HG03095 (cell line): ENCODE data around the gene PLEKHG3.

ENCODE experiments used
- ATAC-seq: cut with Tn5 transposase; IDR thresholded peaks from one replicate; pipeline ENCODE4 v1.9.1; 2021; ENCODE audit warnings: moderate library complexity; ENCODE audit not compliant: unreplicated experiment

PLEKHG3 gene

DNA sequence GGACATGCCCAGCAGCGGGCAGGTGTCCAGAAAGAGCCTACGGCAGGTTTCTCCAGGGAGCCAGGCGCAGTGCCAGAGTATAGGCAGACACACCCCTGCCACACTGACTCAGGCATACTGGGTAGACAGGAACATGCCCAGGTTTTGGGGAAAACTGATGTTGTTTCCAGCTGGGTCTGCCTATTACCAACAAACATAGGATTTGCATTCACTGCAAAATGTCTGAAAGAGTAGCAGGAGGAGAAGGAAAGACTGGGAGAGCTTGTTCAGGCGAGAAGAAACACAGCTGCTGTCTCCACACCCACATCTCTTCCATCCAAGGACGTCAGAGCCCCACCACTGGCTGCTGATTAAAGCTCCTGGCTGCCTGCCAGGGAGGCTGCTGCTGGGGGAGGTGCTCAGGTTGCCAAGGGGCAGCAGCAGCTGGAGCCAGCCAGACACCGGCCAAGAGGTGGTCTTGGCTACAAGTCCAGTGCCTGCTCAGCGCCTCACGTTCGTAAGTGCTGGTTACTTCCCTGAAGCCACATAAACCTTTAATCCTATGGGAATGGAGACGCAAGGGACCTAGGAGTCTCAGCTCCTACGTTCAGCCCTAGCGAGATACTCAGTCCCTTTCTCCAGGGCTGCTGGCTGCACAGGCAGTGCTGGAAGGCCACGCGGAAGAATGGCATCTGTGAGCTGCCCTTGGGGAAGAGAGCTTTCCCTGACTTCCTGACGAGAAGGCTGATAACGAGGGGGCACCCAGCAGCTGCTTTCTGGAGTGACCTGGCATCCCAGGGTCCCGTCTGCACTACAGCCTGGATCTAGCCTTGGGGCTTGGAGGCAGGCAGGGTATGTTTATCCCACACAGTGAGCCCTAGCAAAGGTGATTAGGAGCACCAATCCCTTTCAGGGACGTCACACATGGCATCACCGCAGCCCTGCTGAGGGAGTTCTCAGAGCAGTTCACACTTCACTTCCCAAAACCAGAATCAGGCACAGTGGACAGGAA lies 58.1 kb downstream of the PLEKHG3 start:
- no peak for ATAC-seq

DNA sequence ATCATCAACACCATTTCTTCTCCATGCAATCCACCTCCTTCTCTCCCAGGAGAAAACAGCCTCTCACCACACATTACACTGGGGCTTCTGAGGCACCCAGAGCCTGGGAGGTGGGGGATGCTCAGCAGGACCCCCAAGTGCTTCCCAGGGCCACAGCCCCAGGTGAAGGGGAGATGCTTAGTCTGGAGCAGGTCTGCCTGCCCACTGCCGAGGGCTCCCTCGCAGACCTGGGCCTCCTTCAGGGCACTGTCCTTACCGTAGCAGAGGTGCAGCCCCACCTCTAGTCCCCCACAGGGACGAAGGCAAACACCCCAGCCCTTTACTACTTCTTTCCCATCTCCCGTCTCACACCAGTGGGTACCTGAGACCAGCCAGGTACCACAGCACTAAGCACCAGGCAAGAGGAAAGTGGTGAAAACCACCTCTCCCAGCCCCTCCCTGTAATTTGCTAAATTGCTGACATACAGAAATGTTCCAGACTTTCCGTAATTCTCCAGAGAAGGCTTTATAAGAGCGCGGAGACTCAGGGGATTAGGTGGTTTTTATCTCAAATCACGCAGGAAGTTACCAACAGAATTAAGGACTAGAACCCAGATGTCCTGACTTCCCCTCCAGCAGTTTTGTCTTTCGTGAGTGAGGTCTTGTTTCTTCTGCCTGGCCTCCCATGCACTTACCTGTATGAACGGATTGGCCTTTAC lies 59.0 kb downstream of the PLEKHG3 start:
- no peak for ATAC-seq

DNA sequence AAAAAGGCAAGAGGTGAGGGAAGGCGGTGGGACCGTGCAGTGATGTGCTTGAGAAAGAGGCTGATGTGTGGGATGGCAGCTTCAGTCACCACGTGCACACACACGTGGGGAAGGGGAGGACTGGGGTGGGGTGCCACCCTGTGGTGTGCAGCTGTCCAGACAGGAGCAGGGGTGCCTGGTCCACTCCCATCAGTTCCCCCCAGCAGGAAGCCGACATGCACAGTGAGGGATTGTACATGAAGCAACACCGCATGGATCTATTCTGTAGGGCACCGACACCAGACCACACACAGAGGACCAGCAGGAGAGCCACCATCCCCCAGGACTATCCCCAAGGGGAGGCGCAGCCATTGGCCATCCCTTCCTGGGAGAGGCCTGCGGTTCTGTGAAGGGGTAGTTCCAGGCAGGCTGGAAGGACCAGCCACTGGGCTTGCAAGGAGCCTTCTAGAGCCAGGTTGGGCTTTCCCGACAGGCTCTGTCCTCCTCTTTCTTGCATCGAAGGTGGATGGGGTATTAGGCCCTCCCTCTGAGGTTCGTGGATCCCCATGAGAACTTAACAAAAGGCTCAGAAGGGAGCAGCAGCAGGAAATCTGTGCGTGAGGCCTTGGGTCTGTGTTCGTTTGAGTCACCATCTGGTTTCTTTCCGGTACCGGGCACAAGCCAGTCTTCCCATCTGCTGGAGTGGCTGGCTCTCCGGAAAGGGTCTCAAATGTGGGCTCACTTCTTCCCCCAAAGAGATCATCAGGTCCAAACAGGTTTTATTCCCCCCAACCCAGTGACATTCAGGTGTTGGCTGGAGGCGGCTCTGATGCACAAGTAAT lies 59.8 kb downstream of the PLEKHG3 start:
- ATAC-seq = no peak

DNA sequence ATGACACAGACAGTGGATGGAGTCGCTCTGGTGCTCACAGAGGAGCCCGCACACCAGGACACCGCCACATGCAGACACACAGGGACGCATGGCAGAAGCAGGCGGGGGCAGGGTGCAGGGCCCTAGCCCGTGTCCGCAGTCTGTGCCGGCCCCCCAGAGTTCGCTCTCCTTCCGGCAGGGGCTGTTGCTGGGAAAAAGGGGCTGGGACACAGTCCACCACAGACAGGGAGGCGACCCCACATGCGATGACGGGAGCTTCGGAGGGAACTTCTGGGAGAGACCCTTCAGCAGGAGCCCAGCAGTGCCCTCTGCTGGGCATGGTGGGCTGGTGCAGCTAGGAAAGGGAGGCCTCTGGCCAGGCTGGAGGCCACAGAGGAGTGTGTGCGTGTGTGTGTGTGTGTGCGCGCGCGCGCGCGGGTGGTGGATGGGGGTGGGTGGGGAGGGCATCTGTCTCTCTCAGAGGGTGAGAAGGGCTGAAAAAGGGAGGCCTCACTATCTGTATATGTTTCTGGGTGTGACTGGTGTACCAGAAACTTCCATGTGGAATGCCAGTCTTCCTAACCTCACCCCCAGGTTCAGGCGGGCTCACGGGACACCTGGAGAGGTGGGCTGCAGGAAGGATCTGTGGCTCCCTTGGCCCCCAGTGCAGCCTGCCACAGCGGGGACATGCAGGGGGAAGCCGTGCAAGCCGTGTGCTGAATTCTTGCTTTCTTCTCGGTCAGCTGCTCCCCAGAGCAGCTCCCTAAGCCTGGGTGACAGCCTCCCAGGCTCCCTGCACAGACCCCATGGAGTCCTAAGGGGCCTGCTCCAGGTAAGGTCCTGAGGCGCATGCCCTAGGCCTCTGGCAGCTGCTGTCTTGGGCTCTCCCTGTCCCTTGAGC lies 60.7 kb downstream of the PLEKHG3 start:
- peak; percentile 52 for ATAC-seq

DNA sequence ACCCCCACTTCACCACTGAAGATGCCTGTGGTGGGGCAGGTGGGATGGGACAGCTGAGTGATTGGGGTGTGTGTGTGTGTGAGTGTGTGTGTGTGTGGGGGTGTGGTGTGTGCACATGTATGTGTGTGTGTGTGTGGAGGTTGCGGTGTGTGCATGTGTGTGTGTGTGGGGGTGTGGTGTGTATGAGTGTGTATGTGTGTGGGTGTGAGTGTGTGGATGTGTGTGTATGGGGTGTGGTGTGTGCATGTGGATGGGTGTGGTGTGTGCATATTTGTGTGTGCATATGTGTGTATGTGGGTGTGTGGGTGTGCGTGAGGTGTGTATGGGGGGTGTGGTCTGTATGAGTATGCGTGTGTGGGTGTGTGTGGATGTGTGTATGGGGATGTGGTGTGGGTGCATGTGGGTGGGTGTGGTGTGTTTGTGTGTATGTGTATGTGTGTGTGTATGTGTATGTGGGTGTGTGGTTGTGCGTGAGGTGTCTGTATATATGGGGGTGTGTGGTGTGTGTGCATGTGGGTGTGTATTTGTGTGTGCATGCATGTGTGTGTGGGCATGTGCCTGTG lies 61.6 kb downstream of the PLEKHG3 start:
- no peak for ATAC-seq

DNA sequence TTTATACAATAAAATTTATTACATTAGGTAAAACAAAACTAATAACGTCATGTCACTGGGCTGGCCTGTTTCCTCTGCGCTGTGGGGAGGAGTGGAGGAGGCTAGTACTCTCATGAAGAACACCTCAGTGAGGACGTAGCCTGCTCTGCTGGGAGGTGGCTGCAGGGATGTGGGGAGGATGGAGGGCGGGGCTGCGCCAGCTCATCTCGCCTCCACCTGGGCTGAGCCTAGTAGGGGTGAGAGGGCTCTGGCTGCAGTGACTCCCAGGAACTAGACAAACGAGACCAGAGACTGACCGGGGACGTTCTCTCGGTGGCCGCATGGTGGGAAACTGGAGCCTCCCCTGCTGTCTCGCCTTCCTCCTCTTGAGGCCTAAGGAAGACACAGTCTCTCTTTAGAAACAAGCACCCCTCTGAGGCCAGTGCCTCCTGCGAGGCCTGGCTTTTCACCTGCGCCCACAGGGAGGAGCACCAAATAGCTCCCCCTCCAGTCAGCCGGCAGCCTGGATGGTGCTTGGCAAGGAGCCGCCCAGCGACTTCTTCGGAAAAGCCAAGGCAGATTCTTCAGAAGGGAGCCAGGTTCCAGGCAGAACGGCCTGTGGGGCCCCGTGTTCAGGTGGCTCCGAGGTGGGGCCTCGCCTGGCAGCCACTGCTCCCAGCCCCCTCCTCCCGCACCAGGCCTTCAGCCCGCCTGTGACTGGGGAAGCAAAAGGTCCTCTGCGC lies 62.4 kb downstream of the PLEKHG3 start:
- no peak for ATAC-seq

DNA sequence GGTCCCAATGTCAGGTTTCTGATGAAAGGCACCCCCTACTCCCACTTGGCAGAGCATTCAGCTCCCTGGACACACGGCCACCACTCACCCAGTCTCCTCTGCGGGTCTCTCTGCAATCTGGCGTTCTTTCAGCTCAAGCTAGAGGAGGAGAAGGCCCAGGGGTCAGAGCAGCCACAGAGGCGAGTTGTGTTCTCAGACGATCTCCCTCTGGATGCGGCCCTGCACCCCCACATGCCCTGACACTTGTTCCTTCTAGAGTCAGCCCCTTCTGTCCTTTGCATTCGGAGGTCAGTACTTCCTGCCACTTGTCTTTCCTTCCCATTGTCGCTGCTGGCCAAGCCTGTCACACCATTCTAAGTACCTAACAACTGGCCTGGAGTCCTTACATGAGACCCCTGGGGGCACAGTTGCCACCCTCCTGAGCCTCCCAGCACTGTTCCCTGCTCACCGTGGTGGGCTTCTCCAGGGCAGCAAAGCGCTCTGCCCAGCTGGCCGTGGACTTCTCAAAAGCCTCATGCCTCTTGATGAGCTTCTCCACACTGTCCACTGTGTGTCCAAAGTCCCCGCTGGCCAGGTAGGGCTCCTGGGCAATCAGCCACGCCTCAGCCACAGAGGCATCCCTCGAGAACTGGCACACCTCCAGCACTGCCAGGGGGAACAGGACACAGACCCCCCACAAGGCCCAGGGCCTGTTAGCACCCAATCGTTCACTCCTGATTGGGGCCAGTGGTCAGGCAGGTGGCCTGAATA lies 63.2 kb downstream of the PLEKHG3 start:
- no peak for ATAC-seq

DNA sequence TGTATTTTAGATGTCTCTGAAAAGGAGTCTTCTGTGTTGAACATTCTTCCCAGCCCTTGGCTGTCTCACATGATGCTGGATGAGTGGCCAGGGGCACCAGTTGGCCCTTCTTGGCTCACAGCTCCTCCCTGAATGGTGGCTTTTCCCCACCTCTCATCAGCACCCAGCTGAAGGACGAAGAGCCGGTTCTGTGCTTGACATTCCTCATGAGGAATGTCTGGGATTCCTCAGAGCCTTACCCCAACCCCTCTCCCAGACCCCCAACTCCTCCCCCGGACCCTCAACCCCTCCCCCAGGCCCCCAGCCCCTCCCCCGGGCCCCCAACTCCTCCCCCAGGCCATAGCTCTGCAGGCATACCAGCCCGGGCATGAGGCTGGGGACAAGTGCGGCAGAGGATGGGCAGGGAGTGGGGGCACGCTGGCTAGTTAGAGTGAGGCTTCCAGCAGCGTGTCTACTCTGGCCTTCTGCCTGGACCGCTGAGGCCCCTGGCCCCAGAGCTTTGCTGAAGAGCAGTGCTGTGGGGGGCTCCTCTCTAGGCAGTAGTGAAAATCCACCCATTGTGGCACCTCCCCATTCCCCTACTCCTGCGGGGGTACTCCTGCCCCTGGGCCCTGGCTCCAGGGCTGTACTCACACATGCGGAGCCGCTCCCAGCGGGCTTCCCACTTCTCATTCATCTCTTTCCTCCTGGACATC lies 64.3 kb downstream of the PLEKHG3 start:
- ATAC-seq = no peak

DNA sequence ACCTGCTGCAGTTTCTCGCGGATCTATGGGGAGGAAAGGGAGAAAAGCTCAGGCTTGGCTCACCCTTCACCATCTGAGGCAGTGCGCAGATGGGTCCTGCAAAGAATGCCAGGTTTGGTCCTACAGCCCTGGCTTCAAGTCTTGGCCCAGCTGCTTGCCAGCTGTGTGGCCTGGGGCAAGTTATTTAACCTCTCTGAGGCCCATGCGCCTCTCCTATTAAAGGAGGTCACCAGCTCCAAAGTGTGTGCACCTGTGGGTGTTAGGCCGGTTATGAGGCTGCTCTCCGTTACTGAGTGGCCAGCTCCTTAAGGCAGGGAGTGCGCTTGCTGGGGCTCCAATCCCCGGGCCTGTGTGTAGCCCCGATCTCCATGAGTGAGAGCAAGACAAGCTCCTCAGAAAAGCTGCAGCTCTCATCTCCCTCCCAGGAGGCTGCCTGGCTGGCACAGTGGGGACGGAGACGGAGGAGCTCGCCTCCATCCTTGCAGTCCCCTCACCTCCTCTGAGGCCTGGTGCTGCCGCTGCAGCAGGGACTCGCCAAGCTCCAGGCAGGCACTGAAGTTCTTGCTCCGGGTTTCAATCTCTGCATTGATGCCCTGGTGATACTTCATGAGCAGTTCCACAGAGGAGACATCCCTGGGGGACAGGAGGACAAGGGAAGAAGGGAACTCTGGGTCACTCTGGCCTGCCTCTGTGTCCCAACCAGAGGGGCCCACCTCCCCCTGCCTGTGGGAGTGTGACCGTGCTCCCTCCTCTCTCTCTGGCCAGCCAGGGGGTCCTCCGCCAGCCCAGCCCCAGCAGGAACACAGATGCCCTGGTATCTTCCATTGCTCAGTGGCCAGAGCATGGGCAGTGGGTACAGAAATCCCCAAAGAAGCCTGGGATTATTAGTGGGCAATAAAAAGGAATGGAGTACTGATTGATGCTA lies 65.1 kb downstream of the PLEKHG3 start:
- no peak for ATAC-seq

DNA sequence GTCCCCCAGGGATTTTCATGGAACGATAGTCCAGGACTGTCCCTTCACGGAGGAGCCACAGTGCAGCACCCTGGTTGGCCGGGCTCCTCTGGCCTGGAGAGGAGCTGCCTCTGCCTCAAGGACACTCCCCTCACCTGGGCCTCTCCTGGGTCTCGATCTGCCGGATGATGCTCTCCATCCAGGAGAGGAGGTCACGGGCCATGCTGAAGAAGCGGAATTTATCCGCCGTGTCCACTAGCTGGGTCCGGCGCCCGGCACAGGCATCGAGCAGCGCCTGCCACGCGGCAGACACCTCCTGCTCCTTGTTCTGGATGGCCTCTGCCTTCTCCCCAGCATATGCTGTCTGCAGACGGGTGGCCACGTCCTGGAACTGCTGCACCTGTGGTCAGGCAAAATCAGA lies 66.5 kb downstream of the PLEKHG3 start:
- ATAC-seq = no peak

DNA sequence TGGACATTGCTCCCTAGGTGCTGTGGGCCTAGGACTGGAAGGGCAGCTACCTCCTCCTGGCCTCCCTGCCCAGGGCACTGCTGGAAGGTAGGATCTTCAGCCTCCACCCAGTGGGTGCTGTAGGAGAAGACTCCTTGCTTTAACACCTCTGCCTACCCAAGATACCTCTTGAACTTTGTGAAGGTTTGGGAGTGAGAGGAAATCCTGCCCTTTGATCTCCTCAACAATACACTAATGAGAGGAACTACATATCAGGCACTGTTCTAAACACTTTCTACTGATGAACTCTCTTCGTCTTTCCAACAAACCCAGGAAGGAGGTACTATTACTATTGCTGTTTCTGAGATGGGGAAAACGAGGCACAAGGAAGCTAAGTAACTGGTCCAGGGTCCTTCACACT lies 66.9 kb downstream of the PLEKHG3 start:
- ATAC-seq = no peak

DNA sequence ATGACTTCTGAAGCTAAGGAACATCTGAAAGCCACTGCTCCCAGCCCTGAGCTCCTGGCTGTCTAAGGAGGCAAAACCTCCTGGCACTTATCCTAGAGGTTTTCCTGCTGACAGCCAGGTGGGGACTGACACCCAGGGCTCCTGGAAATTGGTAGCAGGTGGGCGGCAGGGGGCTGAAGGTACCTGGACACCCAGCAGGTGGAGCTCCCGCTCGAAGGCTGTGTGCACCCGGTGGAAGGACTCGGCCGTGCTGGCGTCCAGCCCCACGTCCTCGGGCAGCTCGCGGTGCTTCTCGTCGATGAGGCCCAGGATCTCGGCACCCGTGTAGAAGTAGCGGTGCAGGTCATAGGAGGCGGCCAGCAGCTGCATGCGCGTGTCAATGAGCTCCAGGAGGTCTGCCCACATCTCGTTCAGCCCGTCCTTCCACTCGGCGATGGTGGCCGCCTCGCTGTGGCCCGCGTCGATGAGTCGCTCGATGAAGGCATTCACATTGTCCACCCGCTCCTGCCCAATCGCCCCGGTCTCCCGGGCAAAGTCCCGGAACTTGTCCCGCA lies 68.2 kb downstream of the PLEKHG3 start:
- ATAC-seq = no peak

DNA sequence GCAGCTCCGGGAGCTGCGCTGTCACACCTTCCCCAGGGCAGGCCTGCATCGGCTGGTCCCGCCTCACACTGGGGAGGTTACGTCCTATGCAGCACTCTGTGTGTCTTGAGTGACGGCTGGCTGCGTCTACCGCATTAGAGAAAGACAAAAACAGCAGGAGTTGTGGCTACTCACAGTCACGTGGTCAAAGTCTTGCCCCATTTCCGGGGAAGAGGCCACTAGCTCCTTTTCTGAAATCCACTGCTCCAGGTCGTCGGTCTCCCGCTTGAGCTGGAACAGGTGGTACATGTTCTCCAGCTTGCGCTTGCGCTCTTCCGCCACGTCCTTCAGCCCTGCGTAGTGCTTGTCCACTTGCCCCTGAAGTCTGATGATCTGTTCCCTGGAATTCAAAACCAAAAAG lies 68.8 kb downstream of the PLEKHG3 start:
- ATAC-seq = no peak

DNA sequence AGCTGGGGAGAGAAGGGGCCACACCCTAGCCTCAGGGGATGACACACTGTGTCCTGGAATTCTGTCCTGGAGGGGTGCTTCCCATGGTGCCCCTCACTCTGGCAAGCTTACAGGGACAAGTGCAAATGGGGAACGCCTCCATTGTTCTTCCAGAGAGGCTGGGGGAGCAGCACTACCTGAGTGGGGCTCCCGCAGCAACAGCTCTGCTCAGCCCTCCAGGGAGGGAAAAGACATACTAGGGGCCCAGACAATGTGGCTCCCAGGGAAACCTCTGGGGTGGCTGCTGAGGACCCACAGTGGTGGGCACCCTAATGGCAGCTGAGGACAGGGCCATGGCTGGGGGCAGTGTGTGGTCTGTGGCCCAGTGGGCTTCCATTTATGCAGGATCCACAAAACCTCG lies 69.4 kb downstream of the PLEKHG3 start:
- ATAC-seq = no peak

DNA sequence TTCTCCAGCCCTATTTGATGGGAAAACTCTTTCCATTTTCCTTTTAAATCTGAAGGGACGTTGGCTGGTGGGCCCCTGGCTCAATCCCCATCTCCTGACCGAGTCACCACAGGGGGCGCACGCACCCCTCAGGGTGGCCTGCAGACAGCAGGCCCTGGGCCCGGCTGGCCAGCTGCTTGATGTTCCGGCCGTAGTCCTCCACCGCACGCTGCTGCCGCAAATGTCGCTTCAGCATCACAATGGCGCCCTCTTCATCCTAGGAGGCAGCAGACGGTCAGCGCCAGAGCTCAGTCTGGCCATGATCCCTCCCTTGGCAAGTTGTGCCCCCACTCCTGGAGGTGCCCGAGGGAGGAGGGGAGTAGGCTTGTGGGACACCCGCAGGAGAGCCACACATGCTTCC lies 70.0 kb downstream of the PLEKHG3 start:
- no peak for ATAC-seq

DNA sequence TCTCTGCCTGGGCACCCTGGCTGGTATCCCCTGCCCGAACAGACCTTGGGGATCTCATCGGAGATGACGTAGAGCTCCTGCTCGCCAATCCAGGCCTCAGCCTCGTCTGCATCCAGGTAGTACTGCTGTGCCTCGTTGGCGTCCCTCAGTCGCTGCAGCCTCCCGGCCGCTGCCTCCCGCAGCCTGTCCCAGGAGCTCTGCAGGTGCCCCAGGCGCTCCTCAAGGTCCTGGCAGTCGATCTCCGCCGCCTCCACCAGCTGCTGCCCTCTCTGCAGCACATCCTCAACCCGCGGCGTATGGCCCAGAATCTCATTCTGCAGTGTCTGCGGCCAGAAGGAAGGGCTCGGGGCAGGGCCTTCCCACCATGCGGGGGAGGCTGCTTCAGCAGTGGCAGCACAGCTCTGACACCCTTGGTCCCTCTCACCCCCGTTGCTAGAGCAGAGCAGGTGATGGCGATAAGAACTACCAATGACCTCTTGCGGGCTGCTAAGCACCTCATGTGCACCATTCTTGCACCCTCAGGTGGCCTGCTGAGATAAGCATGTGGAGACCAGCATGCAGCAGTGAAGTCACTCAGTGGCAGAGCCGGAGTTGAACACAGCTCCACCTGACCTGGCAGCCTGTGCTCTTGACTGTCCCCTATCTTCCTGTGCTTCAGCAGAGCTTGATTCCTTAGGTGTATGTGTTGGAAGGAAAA lies 71.0 kb downstream of the PLEKHG3 start:
- ATAC-seq = no peak
